DOHH2 (cell line): ENCODE results near the gene MRTFB.

Experiments
- H3F3A ChIP-seq: fragments of 200-600 bp; sonication (generic), shearing (Covaris generic); 2 replicates; pipeline ENCODE4 v1.6.0; 2016; ENCODE audit warnings: antibody characterized with exemption, mild to moderate bottlenecking; ENCODE audit not compliant: control insufficient read depth, insufficient read depth
- H3K27ac ChIP-seq: fragments of 200-600 bp; sonication (generic); 2 replicates; pipeline ENCODE4 v1.5.1; 2014; ENCODE audit warnings: low read depth, mild to moderate bottlenecking, low read length, moderate library complexity
- H3K27me3 ChIP-seq: fragments of 200-600 bp; sonication (generic); 2 replicates; pipeline ENCODE4 v1.6.1; 2014; ENCODE audit warnings: mild to moderate bottlenecking, low read length, mixed read lengths; ENCODE audit not compliant: control insufficient read depth
- H3K36me3 ChIP-seq: fragments of 200-600 bp; sonication (generic); 2 replicates; pipeline ENCODE4 v1.6.1; 2014; ENCODE audit warnings: mild to moderate bottlenecking, low read length, moderate library complexity, mixed read lengths; ENCODE audit not compliant: control insufficient read depth
- H3K4me1 ChIP-seq: fragments of 200-600 bp; sonication (generic); 2 replicates; pipeline ENCODE4 v1.6.1; 2014; ENCODE audit warnings: mild to moderate bottlenecking, low read length, mixed read lengths; ENCODE audit not compliant: control insufficient read depth
- H3K4me2 ChIP-seq: fragments of 200-600 bp; sonication (generic); 2 replicates; pipeline ENCODE4 v1.6.0; 2014; ENCODE audit warnings: mild to moderate bottlenecking, low read length, moderate library complexity
- H3K4me3 ChIP-seq: fragments of 200-600 bp; sonication (generic); 2 replicates; pipeline ENCODE4 v1.5.1; 2014; ENCODE audit warnings: mild to moderate bottlenecking, low read length, mixed read lengths
- H3K79me2 ChIP-seq: fragments of 200-600 bp; sonication (generic); 2 replicates; pipeline ENCODE4 v1.6.1; 2014; ENCODE audit warnings: mild to moderate bottlenecking, low read length, mixed read lengths; ENCODE audit not compliant: control insufficient read depth
- H3K9me2 ChIP-seq: fragments of 200-600 bp; sonication (generic); replicated peaks from 2 replicates; pipeline ENCODE4 v1.6.1; 2014; ENCODE audit warnings: mild to moderate bottlenecking, low read length, mixed read lengths; ENCODE audit not compliant: control insufficient read depth
- H3K9me3 ChIP-seq: fragments of 200-600 bp; sonication (generic); 2 replicates; pipeline ENCODE4 v1.6.1; 2014; ENCODE audit warnings: antibody characterized with exemption, low read length, mixed read lengths; ENCODE audit not compliant: control insufficient read depth, insufficient read depth
- H4K20me1 ChIP-seq: fragments of 200-600 bp; sonication (generic); 2 replicates; pipeline ENCODE4 v1.6.0; 2014; ENCODE audit warnings: low read depth, mild to moderate bottlenecking, antibody characterized with exemption, low read length, moderate library complexity; ENCODE audit not compliant: control insufficient read depth, insufficient read depth
- CTCF ChIP-seq: fragments of 200-600 bp; sonication (generic); IDR thresholded peaks from one replicate; pipeline ENCODE4 v1.5.1; 2014; ENCODE audit warnings: antibody characterized with exemption, mild to moderate bottlenecking, low read depth, low read length; ENCODE audit not compliant: poor library complexity, severe bottlenecking
- EZH2phosphoT487 ChIP-seq: fragments of 200-600 bp; sonication (generic); IDR thresholded peaks from 2 replicates; pipeline ENCODE4 v1.6.1; 2017; ENCODE audit warnings: borderline replicate concordance, mild to moderate bottlenecking, antibody characterized with exemption, low read length, moderate library complexity, mixed read lengths

The MRTFB gene

GRCh38 chr16:14070555-14070876 lies 603 bp upstream of the MRTFB start:
- Histone ChIP-seq H3K4me1 (peaks cover 19% of the 10 kb centered on the region), H3K27me3 (no peaks in the 10 kb centered on the region), H3F3A (0 out of 2 replicates have a peak, but pooled peaks cover 4% of the 10 kb centered on the region), H4K20me1 (no peaks in the 10 kb centered on the region), H3K79me2 (peaks cover 28% of the 10 kb centered on the region), H3K36me3 (no peaks in the 10 kb centered on the region), H3K9me2 (no peaks in the 10 kb centered on the region), H3K9me3 (no peaks in the 10 kb centered on the region), H3K4me3 (peak overlapping the region; percentile 94), H3K27ac (no peak overlapping the region), H3K4me2 (peak overlapping the region; percentile 98)
- TF ChIP-seq EZH2phosphoT487 (no peak), CTCF (no peak)

GRCh38 chr16:14071576-14072271 lies 605 bp downstream of the MRTFB start:
- peak overlapping the region; percentile 94 for H3K4me3 ChIP-seq
- H3K27me3 ChIP-seq: no peaks in the 10 kb centered on the region
- H3F3A ChIP-seq: 0 out of 2 replicates have a peak, but pooled peaks cover 4% of the 10 kb centered on the region
- no peaks in the 10 kb centered on the region for H3K36me3 ChIP-seq
- H3K79me2 ChIP-seq: peaks cover 28% of the 10 kb centered on the region
- H3K27ac ChIP-seq: 0 out of 2 replicates have a peak overlapping the region, but pooled peaks have one; percentile 10
- no peaks in the 10 kb centered on the region for H3K9me2 ChIP-seq
- H3K4me1 ChIP-seq: peaks cover 19% of the 10 kb centered on the region
- no peaks in the 10 kb centered on the region for H3K9me3 ChIP-seq
- peak overlapping the region; percentile 98 for H3K4me2 ChIP-seq
- TF ChIP-seq EZH2phosphoT487 (no peak), CTCF (no peak)
- H4K20me1 ChIP-seq: no peaks in the 10 kb centered on the region

- Histone ChIP-seq H4K20me1 (no peaks in the 10 kb centered on the region), H3K4me3 (peak overlapping the region; percentile 94), H3K4me2 (peak overlapping the region; percentile 98), H3K36me3 (no peaks in the 10 kb centered on the region), H3K9me3 (no peaks in the 10 kb centered on the region), H3K79me2 (peaks cover 28% of the 10 kb centered on the region), H3K27ac (no peak overlapping the region), H3K27me3 (no peaks in the 10 kb centered on the region), H3F3A (0 out of 2 replicates have a peak, but pooled peaks cover 4% of the 10 kb centered on the region), H3K9me2 (no peaks in the 10 kb centered on the region), H3K4me1 (peaks cover 19% of the 10 kb centered on the region)
- TF ChIP-seq EZH2phosphoT487: no peak
- no peak for TF ChIP-seq CTCF
Measured at GRCh38 chr16:14072360-14072759, 1.2 kb downstream of the MRTFB start.
